CD4-positive, alpha-beta T cell treated with Interleukin-2 at 100 ng/mL for 4 hours (primary cell): ENCODE data around the gene NFASC.
A peak's percentile ranks its signal among the peaks of the same experiment; 100 is the strongest.

Source experiments
- DNase-seq: peaks from one replicate; pipeline ENCODE4 v3.0.0-alpha.2; 2020; ENCODE audit warnings: low spot score

The NFASC gene

DNA sequence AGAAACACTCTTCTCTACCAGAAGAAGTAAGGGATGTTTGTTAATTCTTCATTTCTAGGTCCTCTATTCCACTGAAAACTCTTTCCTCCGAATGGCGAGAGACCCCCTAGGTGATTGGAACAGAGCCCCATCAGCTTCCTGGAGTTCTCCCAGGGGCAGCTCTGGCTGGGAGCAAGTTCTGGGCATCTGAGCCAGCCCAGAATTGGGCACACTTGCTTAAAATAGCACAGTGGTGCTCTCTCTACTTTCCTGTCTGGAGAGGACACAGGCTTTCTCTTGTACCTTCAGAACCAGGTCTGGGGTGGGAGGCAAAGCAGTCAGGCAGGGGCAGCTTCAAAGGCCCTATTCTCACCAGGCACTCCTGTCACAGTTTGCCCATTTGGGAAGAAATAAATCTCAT is 89.2 kb downstream of the NFASC start:
- no peak for DNase-seq

- no peak for DNase-seq
Observed at GRCh38 chr1:204960306-204961125, 89.9 kb downstream of the NFASC start.

DNA sequence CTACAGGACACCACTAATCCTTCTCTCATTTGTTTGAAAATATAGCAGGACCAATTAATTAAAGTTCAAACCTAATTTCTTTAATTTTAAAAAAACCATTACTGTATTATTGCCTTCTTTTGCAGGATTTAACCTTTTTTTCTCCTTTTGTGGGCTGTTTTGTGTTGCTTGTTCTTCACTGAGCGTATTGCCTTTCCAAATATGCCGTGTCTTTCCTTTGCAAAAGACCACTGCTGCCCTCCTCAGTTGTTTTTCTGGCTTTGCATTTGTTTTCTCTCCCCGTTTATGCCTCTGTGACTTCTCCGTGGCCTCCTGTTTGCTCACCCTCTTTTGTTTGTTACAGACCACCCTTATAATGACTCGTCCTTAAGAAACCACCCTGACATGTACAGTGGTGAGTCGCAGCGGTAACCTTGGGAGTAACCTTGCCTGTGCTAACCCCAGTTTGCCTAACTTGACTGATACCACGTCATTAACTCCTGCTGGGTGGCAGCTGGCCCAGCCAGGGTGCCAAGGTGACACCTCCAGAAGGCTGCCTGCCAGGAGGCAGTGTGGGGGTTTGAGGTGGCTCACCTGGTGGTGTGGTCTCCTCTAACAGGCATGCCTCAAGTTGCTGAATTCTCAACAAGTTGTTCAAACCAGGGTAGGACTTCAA is 91.2 kb downstream of the NFASC start:
- DNase-seq = no peak

DNA sequence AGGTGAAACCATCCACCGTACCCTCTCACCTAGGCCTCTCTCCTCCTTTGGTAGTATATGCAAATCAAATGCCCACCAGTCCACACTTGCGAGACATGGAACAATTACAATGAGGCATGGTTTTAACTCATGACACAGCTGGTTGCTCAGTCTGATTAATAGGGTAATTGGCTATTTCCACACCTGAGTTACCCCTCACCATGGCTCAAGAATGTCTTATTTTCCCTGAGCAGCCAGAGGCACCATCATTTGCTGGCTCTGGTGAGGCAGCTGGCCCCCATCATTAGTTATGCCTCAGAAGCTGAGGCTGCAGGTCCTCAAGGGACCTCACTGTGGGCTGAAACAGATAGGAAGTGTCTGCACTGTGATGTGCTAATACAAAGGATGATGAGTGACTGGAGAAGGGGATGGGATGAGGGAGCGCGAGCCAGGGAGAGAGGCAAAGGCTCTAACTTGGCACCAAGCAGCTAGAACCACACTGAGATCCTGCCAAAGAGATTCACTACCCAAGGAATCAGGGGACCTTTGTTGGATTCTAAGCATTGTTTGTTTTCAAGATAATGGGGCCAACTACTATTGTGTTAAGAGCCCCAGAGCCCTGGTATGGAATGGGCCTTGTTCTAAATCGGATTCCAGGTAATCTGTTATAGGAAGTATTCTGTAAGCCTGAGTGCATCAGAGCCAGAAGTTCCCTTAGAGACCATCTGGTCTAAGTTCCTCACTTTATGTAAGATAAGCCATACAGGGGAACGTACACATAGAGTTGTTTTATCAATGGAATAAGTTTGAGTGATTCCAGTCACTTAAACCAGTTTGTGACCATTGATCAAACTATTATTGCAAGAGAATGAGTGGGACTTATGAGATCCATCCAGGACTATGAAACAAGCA is 92.3 kb downstream of the NFASC start:
- no peak for DNase-seq

- no peak for DNase-seq
Observed at GRCh38 chr1:204967451-204967850, 96.8 kb downstream of the NFASC start.

DNA sequence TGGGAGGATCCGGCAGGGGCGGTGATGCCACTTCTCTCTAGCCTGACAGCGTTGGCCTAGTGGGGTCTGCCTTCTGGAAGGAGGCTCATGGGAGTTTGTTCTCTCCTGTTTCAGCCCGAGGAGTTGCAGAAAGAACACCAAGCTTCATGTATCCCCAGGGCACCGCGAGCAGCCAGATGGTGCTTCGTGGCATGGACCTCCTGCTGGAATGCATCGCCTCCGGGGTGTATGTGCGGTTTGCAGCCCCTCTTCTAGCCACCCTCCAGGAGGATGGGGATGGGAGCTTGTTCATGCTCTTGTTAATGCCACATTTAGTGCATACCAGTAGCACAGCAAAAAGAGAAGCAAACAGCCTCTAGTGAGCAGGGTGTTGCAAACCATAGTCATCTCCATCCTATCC is 97.5 kb downstream of the NFASC start:
- no peak for DNase-seq

DNA sequence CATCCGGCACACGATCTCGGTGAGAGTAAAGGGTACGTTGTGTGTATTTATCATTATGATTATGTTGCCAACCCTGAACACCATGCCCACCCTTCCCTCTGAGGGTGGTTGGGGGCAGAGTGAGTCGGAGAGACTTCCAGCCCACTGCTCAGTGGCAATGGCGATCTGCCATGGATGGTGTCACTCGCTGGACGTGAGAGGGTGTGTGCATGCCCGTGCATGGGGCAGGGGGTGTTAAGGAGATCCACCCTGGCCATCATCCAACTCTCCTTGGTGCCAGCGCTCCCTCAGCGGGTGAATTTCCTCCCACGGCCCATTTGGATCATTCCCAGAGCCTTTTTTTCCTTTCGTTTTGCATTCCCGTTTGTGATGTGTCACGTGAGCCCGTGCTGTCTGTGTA is 98.3 kb downstream of the NFASC start:
- DNase-seq = no peak

GRCh38 chr1:204970937-204971336 is 100.3 kb downstream of the NFASC start:
- DNase-seq = no peak

DNA sequence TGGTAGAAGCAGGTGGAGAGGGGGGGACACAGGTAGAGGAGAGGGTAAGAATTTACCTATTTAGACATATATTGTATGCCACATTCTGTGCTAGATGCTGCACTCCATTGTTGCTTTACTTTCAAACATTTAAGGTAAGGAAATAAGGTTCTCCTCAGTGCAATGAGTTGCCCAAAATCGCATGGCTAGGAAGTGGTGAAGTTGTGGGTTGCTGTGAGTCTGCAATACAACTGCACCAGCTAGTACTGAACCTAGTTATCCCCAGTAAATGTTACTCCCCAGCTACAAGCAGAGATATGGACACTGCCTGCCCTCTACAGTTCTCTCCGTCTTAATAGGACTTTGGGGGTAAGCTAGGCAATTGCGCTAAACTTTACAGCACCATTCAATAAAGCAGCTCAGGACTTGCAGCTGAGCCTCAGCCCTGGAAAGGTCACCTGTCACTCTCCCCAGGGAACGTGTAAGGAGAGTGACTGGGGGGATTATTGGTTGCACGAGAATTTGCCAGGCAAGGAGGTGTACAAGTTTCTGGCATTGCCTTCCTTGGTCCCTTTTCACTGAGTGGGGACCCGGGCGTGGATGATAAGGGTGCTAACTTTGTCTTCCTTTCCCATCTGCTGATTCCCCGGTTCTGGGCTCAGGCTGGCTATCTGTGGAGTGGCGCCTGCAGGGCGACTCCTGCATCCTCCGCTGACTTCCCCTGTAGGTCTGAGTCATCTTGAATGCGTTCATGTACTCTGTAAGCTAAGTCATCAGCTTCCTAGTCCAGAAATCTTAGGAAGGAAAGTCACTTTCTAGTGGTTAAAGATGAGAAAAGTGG is 101.1 kb downstream of the NFASC start:
- no peak for DNase-seq

DNA sequence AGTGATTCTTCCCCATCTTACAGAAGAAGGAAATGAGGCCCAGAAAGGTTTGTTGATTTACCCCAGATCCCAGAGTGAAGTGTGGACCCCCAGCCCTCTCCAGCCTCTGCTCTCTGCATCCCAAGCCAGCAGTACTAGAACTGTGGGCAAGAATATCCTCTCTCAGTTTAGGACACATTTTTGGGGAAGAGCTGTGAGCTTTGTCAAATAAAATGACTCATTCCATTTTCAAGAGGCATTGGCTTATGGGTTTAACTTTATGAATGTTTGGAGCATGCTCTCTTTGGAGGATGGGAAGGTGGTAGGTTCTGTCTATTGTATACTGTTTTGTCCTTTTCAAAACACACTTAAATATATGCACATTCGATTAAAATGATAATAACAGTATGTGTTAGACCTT is 101.8 kb downstream of the NFASC start:
- DNase-seq = no peak

- no peak for DNase-seq
Observed at GRCh38 chr1:204973449-204973848, 102.8 kb downstream of the NFASC start.

GRCh38 chr1:204974327-204974726 is 103.7 kb downstream of the NFASC start:
- no peak for DNase-seq

DNA sequence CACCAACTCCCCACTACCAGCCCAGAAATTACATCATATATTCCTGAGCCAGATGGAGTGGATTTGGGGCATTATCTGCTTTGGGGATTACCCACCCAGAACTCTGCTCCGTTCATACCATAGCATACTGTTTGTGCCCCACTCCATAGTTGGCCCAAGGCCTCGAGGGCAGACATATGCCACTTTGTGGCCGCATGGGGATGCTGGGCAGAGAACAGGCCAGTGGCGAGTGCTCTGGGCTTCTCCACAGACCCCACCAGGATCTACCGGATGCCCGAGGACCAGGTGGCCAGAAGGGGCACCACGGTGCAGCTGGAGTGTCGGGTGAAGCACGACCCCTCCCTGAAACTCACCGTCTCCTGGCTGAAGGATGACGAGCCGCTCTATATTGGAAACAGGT is 104.4 kb downstream of the NFASC start:
- DNase-seq = no peak

DNA sequence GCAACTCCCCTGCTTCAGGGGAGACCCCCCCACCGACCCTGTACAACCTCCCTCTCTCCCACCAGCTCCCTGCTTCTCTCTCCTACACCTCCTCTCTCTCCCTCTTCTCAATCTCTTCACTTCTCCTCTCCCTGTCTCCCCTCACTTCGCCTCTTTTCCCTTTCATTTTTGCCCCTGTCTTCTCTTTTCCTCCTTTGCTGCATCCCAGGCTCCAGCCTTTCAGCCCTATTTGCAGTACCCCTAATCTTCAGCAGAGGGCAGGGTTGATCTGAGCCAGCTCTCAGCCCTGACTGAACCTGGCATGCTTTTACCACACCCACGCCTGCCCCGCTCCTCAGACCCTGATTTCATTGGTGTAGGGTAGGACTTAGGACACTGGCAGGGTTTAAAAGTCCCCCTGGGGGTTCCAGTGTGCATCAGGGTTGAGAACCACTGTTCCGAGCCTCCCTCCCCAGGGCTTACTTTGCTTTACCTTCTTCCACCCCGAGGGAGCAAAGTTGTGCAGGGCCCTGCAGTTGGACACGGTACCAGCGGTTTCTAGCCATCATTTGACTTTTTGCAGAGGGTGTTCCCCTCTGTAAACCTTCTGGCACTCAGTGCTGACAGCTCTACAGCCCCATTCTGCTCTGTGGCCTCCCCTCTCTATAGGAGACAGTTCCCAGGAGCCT is 105.0 kb downstream of the NFASC start:
- DNase-seq = peak; percentile 45

DNA sequence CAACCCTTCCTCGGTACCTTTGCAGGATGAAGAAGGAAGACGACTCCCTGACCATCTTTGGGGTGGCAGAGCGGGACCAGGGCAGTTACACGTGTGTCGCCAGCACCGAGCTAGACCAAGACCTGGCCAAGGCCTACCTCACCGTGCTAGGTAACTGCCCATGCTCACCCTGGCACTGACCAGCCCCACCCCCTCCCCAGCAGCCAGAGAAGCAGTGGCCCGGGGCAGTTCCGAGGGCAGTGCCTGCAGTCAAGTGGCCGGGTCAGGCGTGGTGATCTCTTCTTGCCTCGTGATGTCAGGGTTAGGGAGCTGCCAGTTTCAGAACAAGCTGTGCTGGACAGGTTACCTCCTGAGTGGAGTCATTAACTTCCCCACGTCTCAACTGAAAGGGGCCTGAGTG is 106.0 kb downstream of the NFASC start:
- DNase-seq = no peak

- no peak for DNase-seq
Observed at GRCh38 chr1:204977318-204977717, 106.7 kb downstream of the NFASC start.

GRCh38 chr1:204978782-204979181 is 108.1 kb downstream of the NFASC start:
- no peak for DNase-seq

DNA sequence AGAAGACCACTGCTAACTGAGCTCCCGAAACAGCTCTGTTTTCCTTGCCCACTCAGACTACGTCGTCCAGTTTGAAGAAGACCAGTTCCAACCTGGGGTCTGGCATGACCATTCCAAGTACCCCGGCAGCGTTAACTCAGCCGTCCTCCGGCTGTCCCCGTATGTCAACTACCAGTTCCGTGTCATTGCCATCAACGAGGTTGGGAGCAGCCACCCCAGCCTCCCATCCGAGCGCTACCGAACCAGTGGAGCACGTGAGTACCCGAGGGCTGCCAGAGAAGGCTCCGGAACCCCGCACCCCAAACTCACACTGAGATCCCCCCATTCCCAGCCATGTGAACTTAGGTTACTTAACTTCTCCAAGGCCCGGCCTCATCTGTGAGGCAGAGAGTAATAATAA is 108.6 kb downstream of the NFASC start:
- no peak for DNase-seq

DNA sequence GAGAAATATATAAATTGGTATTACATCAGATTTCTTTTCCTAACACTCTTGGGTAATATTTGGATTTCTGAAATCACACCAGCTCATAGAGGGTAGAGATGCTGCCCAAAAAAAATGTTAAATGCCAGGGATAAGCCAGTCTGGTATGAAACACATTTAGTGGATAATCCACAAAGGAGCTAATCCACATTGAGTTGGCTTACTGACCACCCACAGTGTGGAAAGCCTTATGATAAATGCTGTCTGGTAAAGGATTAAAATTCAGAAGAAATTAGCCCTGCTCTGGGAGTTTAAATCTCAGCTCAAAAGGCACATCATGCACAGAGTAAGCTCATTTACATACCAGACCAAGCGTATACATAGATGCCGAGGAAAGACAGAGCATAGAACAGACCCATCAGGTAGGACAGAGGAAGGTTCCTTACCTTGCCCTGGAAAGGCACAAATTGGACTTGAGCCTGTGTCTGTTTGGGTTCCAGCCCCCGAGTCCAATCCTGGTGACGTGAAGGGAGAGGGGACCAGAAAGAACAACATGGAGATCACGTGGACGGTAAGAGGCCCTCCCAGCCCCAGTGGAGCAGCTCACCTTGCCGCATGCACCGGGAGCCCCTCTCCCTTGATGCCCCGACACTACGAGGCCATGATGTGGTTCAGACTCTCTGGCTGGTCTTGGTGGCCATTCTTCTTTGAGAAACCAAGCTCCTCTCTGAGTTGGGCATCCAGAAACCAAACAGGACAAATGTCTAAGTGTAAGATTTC is 109.4 kb downstream of the NFASC start:
- DNase-seq = no peak

- no peak for DNase-seq
Observed at GRCh38 chr1:204980840-204981405, 110.3 kb downstream of the NFASC start.
